ENCODE data around the gene CYGB. TPM values are rescaled to one million over a fixed set of nuclear protein-coding genes. Genes with fewer than 3 reads are reported as not detected.

The CYGB gene
- total and polyA plus RNA-seq, 2 of the 13 experiments (the other 11 are each of a cell fraction or from before 2014, with no cell fraction given) = 18.9 to 27.1 TPM

GRCh38 chr17:76513306-76513692, 24.2 kb downstream of the CYGB start (continued):
- TF ChIP-seq SALL1 (CRISPR knock-in tag; IDR thresholded peaks at IDR 0.05) (0 out of 2 replicates have a peak, but pooled peaks have one; percentile 3), PITX1 (CRISPR knock-in tag; IDR thresholded peaks at IDR 0.05) (no peak), ZNF574 (CRISPR knock-in tag; IDR thresholded peaks at IDR 0.05) (peak; percentile 3; the same call in 1 of the 2 replicates), ZMYM3 (CRISPR knock-in tag; IDR thresholded peaks at IDR 0.05) (no peak), GTF2F1 (IDR thresholded peaks at IDR 0.05; ENCODE audit: low read length) (no peak), ZNF280D (CRISPR knock-in tag; IDR thresholded peaks at IDR 0.05) (no peak), ZNF546 (CRISPR knock-in tag; conservative IDR thresholded peaks at IDR 0.05) (no peak), DMTF1 (CRISPR knock-in tag; IDR thresholded peaks at IDR 0.05) (no peak), POLR2G (IDR thresholded peaks at IDR 0.05; ENCODE audit: low read depth, low read length) (no peak), SMAD9 (CRISPR knock-in tag; IDR thresholded peaks at IDR 0.05) (no peak), ZNF563 (CRISPR knock-in tag; IDR thresholded peaks at IDR 0.05) (no peak), ATAD3A (CRISPR knock-in tag; IDR thresholded peaks at IDR 0.05) (no peak)
- TF ChIP-seq, protein P1, sequence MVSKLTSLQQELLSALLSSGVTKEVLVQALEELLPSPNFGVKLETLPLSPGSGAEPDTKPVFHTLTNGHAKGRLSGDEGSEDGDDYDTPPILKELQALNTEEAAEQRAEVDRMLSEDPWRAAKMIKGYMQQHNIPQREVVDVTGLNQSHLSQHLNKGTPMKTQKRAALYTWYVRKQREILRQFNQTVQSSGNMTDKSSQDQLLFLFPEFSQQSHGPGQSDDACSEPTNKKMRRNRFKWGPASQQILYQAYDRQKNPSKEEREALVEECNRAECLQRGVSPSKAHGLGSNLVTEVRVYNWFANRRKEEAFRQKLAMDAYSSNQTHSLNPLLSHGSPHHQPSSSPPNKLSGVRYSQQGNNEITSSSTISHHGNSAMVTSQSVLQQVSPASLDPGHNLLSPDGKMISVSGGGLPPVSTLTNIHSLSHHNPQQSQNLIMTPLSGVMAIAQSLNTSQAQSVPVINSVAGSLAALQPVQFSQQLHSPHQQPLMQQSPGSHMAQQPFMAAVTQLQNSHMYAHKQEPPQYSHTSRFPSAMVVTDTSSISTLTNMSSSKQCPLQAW (CRISPR knock-in tag; IDR thresholded peaks at IDR 0.05) = peak; percentile 6; the same call in 1 of the 2 replicates
- TF ChIP-seq, protein P2, sequence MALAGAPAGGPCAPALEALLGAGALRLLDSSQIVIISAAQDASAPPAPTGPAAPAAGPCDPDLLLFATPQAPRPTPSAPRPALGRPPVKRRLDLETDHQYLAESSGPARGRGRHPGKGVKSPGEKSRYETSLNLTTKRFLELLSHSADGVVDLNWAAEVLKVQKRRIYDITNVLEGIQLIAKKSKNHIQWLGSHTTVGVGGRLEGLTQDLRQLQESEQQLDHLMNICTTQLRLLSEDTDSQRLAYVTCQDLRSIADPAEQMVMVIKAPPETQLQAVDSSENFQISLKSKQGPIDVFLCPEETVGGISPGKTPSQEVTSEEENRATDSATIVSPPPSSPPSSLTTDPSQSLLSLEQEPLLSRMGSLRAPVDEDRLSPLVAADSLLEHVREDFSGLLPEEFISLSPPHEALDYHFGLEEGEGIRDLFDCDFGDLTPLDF (CRISPR knock-in tag; IDR thresholded peaks at IDR 0.05) = no peak
- TF ChIP-seq, protein P3, sequence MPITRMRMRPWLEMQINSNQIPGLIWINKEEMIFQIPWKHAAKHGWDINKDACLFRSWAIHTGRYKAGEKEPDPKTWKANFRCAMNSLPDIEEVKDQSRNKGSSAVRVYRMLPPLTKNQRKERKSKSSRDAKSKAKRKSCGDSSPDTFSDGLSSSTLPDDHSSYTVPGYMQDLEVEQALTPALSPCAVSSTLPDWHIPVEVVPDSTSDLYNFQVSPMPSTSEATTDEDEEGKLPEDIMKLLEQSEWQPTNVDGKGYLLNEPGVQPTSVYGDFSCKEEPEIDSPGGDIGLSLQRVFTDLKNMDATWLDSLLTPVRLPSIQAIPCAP (CRISPR knock-in tag; IDR thresholded peaks at IDR 0.05; ENCODE audit: low read depth) = no peak
